Kidney glomerular epithelial cell (primary cell): Measurements from ENCODE around the gene FCER1G.

Source experiments
- DNase-seq: peaks from one replicate; lab custom pipeline; 2025; lab: John Stamatoyannopoulos, UW

FCER1G gene

DNA sequence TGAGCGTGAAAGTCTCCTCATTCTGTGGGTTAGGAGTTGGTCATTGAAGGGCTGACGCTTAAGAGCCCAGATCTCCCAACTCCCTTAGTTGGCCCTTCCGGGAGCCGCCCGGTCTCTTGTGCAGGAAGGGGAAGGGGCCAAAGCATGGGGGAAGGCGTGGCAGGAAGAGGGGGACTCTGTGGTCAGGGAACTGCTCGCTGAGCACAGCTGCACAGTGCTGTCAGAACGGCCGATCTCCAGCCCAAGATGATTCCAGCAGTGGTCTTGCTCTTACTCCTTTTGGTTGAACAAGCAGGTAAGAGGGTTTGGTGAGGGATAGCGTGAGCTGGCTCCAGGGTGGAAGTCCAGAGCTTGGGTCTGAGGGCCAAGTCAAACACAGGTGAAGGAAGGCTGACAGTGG, at the start of gene FCER1G:
TSS of gene FCER1G (plus strand) at position 220 of the 400 bp plus-strand sequence. CDS start at position 247, 27 bp downstream.
- DNase-seq: no peak

- peak; percentile 97 for DNase-seq
These were observed 49.1 kb upstream of the FCER1G start, which contains the start of gene PPOX for GRCh38 chr1:161165742-161166668. Gene PPOX, plus strand, starts transcription at chr1:161166426. Its CDS starts 422 bp downstream, at chr1:161166848.

GRCh38 chr1:161166669-161167548, 48.2 kb upstream of the FCER1G start:
- peak; percentile 2 for DNase-seq

GRCh38 chr1:161168906-161169305, 46.2 kb upstream of the FCER1G start:
- no peak for DNase-seq

- DNase-seq: no peak
These were observed 43.9 kb upstream of the FCER1G start for GRCh38 chr1:161171191-161171590.

- DNase-seq: no peak
These were observed 43.4 kb upstream of the FCER1G start for GRCh38 chr1:161171696-161172095.

DNA sequence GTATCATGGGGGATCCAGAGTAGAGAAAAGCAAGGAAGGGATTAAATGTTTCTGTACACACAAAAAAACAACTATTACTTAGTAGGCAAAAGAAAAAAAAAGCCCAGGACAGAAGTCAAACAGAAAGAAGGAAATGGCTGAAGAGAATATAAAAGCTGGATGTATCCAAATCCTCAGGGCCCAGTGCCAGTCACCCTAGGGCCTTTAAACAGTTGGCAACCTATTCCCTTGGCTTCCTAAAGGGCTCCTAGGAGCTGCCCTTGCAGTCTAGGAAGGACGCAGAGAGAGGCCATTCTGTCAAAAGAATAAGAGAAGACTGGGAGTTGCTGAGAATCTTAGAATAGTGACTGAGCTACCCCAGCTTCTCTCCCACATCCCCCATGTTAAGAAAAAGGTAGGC, 42.7 kb upstream of the FCER1G start:
- no peak for DNase-seq

GRCh38 chr1:161172776-161173376, 42.2 kb upstream of the FCER1G start:
- DNase-seq: no peak

DNA sequence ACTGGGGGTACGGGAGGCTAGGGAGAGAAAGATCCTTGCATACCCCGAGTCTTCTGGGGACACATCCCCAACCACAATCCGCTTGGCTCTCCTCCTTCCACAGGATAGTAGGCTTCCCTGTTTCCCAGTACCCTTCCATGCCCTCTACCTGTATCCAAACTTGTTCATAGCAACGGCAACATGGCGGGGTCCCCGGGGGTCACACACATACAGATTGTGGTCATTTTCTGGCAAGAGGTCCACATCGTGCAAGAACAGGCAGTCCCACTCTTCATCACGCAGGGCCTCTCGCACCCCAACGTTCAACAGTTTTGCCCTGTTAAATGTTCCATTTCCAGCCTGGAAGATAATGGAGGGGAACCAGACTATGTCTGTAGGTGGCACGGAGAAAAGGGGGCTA, 41.4 kb upstream of the FCER1G start:
- DNase-seq: no peak

DNA sequence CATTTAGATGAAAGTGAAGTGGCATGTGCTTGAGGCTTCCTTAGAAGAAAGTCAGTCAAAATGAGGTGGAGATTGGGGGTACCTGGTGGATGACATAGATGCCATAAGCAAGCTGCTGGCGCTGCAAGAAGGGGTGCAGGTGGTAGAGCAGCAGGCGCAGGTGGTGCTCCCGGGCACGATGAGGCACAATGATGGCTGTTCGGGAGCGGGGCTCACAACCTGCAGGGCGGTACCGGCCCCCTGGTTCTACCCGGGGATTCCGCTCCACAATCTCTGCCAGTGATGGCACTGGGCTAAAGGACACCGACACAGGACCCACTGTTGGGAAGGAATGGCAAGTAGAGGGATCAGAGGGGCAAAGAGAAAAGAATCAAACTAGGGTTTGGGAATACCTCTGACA, 40.2 kb upstream of the FCER1G start:
- DNase-seq: no peak

- no peak for DNase-seq
These were observed 39.2 kb upstream of the FCER1G start for GRCh38 chr1:161175771-161176453.

GRCh38 chr1:161176468-161177111, 38.5 kb upstream of the FCER1G start:
- no peak for DNase-seq

DNA sequence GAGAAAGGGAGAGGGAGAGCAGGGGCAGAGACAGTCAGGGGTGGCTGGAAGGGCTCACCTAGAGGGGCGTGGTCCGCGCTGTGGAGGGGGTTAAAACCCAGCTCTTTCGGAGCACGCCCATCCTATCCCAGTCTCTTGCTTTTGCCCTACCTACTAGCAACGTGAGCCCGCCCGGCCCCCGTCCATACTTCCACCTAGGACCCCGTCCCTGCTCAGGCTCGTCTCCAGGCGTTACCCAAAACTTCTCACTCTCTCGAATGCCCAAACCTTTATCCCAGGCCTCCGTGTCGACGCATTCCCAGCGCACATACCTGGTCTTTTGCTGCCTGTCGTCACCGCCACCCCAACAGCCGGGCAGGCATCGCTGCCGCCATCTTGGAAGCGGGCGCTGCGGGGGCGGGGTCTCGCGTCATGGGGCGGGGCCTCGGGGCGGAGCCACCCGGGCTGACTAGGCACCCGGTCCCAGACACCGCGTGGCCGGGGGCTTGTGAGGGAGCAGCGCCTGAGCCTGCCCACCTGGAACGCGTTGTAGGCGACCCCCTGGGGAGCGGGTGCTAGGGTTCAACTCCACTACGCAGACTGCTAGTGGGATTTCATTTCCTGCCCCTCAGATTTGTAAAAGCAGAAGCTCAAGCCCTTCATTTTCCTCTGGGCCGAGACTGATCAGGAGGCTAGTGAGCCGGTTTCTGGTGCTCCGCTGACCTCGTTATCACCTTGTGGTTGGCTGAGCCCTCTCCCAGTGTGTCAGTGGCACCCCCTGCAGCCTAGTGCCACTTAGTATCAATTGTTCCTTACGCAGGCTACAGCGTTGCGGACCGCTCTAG, 37.8 kb upstream of the FCER1G start, which contains the start of gene B4GALT3:
TSS of gene B4GALT3 (minus strand) at position 396 of the 824 bp plus-strand sequence. CDS start 1,447 bp downstream, outside the sequence.
- DNase-seq: peak; percentile 77

DNA sequence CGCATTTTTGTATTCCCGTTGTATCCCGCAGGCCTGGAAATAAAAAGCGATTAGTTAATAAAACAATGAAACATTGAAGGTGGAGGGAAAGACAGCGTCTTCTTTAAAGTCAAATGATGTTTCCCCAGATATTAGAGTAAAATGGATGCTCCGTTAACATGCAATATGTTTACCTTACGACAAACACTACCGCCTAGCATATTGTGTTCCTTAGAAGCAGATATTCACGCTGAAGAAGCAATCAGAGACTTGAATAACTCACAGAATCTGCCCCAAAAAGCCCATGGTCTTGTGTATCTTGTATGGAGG, 37.2 kb upstream of the FCER1G start:
- DNase-seq: no peak

GRCh38 chr1:161179698-161180097, 35.4 kb upstream of the FCER1G start:
- DNase-seq: no peak

- no peak for DNase-seq
These were observed 34.5 kb upstream of the FCER1G start for GRCh38 chr1:161180639-161181038.

DNA sequence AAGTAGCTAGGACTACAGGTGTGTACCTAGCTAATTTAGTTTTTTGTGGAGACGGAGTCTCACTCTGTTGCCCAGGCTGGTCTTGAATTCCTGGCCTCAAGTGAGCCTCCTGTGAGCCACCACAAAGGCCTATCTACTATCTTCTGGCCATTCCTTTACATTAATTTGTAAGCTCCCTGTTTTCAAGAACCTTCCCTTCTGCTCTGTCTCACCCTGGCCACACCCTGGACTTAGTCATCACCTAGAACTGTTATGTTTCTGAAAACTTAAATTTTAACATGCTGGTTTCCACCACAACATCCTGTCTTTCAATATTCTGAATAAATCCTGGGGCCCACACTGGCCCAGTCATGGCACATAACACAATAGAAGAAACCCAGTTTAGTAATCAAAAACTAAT, 32.9 kb upstream of the FCER1G start:
- DNase-seq: peak; percentile 0

- DNase-seq: no peak
These were observed 29.8 kb upstream of the FCER1G start for GRCh38 chr1:161185282-161185682.

DNA sequence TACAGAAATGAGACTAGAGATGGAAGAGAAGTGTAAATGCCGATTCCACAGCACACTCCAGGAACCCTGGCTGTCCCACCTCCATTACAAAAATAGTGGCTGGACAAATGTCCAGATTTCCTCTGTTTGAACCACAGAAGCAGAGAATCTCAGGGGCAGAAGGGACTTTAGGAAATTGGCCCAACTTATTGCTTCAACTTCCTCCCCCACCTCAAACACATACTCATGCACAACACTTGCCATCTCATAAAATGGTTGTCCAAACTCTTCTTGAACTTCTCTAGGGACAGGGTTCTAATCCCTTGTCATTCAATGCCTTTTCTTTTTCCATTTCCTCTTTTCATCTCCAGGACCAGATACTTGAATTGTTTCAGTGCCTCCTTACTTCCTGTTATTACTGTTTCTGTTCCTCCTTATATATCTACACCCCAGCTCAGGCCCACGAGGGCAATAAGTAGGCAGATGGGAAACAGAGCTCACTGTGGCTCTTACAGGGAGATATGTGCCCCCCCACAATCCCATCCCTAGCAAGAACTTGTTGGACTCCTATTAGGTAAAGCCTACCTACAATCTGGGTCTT, 29.3 kb upstream of the FCER1G start:
- no peak for DNase-seq

- no peak for DNase-seq
These were observed 27.8 kb upstream of the FCER1G start for GRCh38 chr1:161187311-161187710.
